Stimulated activated CD4-positive, alpha-beta T cell treated with anti-CD3 and anti-CD28 coated beads, Interleukin-2, amount 100 ng/mL, for 48 hours (primary cell): ENCODE measurements around the gene HUS1B.
"Not testable (repeated sequence)": the region's sequence is repeated elsewhere in the genome, so short reads cannot be mapped to it uniquely, and the experiment has no call there.

Experiments
- DNase-seq, 2 donors: peaks; one replicate each; pipeline ENCODE4 v3.0.0-alpha.2; 2020

HUS1B gene

GRCh38 chr6:656460-657252, at the start of gene HUS1B:
Gene HUS1B (minus strand): TSS chr6:657100. CDS start chr6:656944, 156 bp downstream.
- DNase-seq, result no peak

- no peak for DNase-seq
These were observed 49.2 kb upstream of the HUS1B start for GRCh38 chr6:706146-706545.

- no peak for DNase-seq
These were observed 48.1 kb upstream of the HUS1B start for GRCh38 chr6:705047-705446.

- DNase-seq, result no peak
These were observed 47.1 kb upstream of the HUS1B start for GRCh38 chr6:704046-704445.

- no peak for DNase-seq
These were observed 46.7 kb upstream of the HUS1B start for GRCh38 chr6:703552-703951.

- no peak for DNase-seq
These were observed 45.0 kb upstream of the HUS1B start for GRCh38 chr6:701700-702479.

- no peak for DNase-seq
These were observed 44.3 kb upstream of the HUS1B start for GRCh38 chr6:701215-701614.

GRCh38 chr6:700490-700889, 43.6 kb upstream of the HUS1B start:
- DNase-seq, result no peak

GRCh38 chr6:699319-699718, 42.4 kb upstream of the HUS1B start:
- no peak for DNase-seq

GRCh38 chr6:694431-695126, 37.7 kb upstream of the HUS1B start:
- not testable (repeated sequence) for DNase-seq

GRCh38 chr6:693723-694009, 36.8 kb upstream of the HUS1B start:
- no peak for DNase-seq

GRCh38 chr6:692858-693722, 36.2 kb upstream of the HUS1B start, which contains the start of gene EXOC2:
Gene EXOC2 (minus strand): TSS chr6:693139. CDS start chr6:637818, 55,321 bp downstream.
- DNase-seq, result peak; percentile 76 to 79

- peak; percentile 61 to 62 for DNase-seq
These were observed 35.5 kb upstream of the HUS1B start for GRCh38 chr6:692356-692851.

GRCh38 chr6:689223-689622, 32.3 kb upstream of the HUS1B start:
- DNase-seq, result no peak

- DNase-seq, result no peak
These were observed 29.6 kb upstream of the HUS1B start for GRCh38 chr6:686497-686896.

- DNase-seq, result peak; percentile 17 to 20
These were observed 28.1 kb upstream of the HUS1B start for GRCh38 chr6:684831-685636.

- DNase-seq, result no peak
These were observed 27.0 kb upstream of the HUS1B start for GRCh38 chr6:683742-684440.

- DNase-seq, result no peak
These were observed 23.9 kb upstream of the HUS1B start for GRCh38 chr6:680666-681340.

- DNase-seq, result no peak
These were observed 23.4 kb upstream of the HUS1B start for GRCh38 chr6:680251-680650.

GRCh38 chr6:679282-679681, 22.4 kb upstream of the HUS1B start:
- no peak for DNase-seq
